ENCODE results near the gene LIAS.
"Not testable (repeated sequence)": the region's sequence is repeated elsewhere in the genome, so short reads cannot be mapped to it uniquely, and the experiment has no call there.

The LIAS gene

GRCh38 chr4:39453738-39454137 is 5.1 kb upstream of the LIAS start:
- no peak for DNase-seq

- DNase-seq = no peak
Observed at GRCh38 chr4:39455486-39455885, 3.4 kb upstream of the LIAS start.

GRCh38 chr4:39456946-39457763 is 1.7 kb upstream of the LIAS start:
- DNase-seq = no peak

DNA sequence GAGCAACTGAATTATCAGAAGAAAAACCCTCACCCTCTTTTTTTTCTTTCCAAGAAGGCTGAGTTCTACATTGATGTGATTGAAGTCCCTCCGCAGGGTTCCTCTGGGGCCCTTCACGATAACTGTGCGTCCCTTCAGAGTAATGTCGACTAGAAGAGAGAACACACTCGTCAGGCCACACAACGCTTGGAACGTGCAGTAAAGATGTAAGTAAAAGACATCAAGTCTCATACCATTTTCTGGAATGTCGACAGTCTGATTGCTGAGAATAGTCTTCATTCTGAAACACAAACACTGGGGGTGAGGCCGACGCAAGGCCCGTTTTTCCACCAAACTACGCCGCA is 723 bp upstream of the LIAS start:
- not testable (repeated sequence) for DNase-seq

DNA sequence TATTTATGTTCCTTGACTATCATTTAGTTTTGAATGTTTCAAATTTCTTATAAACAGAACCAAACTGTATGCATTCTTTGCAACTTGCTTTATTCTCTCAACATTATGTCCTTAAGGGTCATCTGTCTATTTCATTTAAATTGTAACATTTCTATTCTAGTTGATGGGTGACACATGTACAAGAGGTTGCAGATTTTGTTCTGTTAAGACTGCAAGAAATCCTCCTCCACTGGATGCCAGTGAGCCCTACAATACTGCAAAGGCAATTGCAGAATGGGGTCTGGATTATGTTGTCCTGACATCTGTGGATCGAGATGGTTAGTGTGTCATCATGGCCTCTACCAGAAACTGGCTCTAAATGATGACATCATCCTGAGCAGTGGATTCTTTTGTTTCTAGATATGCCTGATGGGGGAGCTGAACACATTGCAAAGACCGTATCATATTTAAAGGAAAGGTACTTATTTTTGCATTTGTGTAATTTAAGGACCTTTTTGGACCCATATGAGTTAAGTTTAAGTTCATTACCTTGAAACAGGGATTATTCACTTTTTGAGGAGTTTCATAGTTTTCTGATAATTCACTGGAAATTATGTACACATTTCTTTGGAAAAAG is 6.1 kb downstream of the LIAS start:
- DNase-seq = peak; percentile 77

DNA sequence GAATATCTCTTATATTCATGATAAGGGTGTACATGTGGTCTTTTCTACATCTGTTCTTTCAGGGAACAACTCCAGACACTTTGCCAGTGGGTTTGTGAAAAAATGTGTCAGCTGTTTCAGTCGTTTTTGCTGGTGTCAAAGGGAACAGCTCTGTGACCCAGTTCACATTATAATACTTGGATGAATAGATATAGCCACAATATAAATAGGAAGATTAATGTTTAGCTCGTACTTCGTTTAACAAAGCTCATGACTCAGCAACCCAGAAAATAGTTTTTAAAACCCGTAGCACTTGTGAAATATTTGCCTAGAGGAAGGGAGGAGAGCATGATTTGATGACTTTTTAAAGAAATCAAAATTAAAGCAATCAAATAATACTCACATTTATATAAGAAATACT is 7.9 kb downstream of the LIAS start:
- no peak for DNase-seq

DNA sequence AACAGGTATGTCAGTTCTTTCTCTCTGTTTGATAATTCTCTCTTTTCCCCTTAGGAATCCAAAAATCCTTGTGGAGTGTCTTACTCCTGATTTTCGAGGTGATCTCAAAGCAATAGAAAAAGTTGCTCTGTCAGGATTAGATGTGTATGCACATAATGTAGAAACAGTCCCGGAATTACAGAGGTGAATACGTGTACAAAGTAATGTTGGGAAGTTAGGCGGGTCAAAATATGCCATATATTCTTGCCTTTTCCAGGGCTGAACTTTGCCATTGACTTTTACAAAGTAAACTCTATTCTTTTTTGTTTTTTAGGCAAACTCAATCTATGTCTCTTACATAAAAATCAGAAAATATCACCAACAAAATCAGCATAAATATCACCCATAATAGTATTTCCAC is 8.6 kb downstream of the LIAS start:
- DNase-seq = no peak

- peak; percentile 88 for DNase-seq
Observed at GRCh38 chr4:39469429-39470077, 10.7 kb downstream of the LIAS start.

- no peak for DNase-seq
Observed at GRCh38 chr4:39470402-39470801, 11.5 kb downstream of the LIAS start.

DNA sequence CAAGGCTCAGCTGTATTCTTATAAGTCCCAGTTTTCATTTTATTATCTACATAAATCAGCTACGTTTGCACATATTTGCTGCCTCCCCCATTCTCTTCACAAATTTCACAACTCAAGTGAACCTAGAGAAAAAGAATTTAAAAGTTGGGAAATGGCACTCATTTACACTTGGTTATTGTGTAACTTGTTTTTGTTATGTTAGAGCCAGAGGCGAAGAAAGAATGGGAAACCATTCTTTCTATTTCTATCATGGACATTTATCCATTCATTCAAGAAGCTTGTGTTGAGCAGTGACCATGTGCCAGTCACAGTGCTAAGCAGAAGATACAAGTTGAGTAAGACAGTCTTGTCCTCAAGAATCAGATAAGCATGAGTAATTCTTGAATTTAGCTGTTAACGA is 13.5 kb downstream of the LIAS start:
- DNase-seq = no peak

- no peak for DNase-seq
Observed at GRCh38 chr4:39476187-39476895, 17.5 kb downstream of the LIAS start.

DNA sequence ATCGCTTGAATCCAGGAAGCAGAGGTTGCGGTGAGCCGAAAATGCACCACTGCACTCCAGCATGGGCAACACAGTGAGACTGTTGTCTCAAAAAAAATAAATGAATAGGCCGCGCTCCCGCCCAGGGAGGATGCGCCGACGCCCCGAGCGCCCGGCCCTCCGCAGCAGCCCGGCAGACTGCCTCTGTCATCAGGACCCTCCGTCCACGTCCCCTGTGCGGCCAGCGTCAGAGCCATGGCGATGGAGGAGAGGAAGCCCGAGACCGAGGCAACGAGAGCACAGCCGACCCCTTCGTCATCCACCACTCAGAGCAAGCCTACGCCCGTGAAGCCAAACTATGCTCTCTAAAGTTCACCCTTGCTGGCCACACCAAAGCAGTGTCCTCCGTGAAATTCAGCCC is 21.4 kb downstream of the LIAS start:
- no peak for DNase-seq

GRCh38 chr4:39480902-39481695 is 22.2 kb downstream of the LIAS start:
- DNase-seq = no peak

GRCh38 chr4:39484582-39485272 is 25.9 kb downstream of the LIAS start:
- peak; percentile 36 for DNase-seq

GRCh38 chr4:39486221-39486804 is 27.5 kb downstream of the LIAS start:
- no peak for DNase-seq

GRCh38 chr4:39490322-39490721 is 31.5 kb downstream of the LIAS start:
- DNase-seq = no peak

- no peak for DNase-seq
Observed at GRCh38 chr4:39494354-39494753, 35.5 kb downstream of the LIAS start.

DNA sequence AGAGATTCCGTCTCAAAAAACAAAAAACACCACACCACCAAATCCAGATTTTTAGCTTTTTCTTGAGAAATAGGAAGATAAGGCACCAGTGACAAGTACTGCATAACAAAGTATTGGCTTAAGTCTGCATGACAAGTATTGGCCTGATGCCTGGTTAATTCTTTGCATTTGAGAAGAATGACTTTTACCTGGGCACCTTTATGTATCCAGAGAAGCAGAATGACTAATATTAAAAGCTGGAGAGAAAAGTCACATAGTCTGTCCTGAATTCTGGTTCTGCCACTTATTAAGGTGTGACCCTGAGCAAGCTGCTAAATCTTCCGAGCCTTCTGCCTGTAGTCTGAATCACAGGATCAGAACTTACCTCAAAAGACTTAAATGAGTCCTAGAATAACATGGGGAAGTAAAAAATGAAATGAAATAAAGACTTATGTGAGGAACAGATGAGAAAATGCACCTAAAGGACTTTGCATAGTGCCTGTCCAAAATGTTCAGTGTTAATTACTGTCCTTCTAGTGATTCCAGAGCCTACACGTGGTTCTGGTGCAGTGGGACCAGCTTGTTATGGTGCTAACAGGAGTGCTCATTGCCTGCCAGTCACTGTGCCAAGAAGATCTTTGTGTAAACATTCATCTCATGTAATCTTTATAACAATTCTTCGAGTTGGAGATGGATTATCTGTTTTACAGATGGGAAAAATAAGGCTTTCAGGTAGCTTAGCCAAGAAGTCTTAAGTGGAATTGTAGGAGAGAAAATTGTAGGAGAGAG is 36.8 kb downstream of the LIAS start:
- DNase-seq = no peak

GRCh38 chr4:39497909-39498726 is 39.3 kb downstream of the LIAS start:
- no peak for DNase-seq

- no peak for DNase-seq
Observed at GRCh38 chr4:39498727-39499020, 39.8 kb downstream of the LIAS start.

Measured in hematopoietic multipotent progenitor cell treated with erythropoietin and hydrocortisone succinate and interleukin-3 and kit ligand, for 6 days (in vitro differentiated cells).